Bronchial smooth muscle cell (primary cell): ENCODE measurements around the gene TLNRD1. TPM values are rescaled to one million over a fixed set of nuclear protein-coding genes. Genes with fewer than 3 reads are reported as not detected.

Experiments used
- total RNA-seq: library from RNA; depleted of rRNA; stranded (reverse); fragments of >200 nt; gene quantifications from 2 replicates; pipeline ENCODE4 v1.2.1, GENCODE V29; 2014

Gene TLNRD1
- total RNA-seq: 2.0 and 2.7 TPM in 2 replicates

GRCh38 chr15:81000624-81001151 is at the start of gene TLNRD1:
Gene TLNRD1, plus strand, starts transcription at chr15:81000923. Its CDS starts 1,349 bp downstream, at chr15:81002272.

GRCh38 chr15:80989518-80990478 is 10.9 kb upstream of the TLNRD1 start, which contains the start of gene MESD:
Gene MESD, minus strand, starts transcription at chr15:80989819. Its CDS starts 28 bp downstream, at chr15:80989791.

Other genes starting within 250 kb of the TLNRD1 start
- 27.4 and 78.4 TPM in 2 replicates for gene CEMIP, start 221.6 kb upstream of the TLNRD1 start, total RNA-seq
- gene MESD, start 11.1 kb upstream of the TLNRD1 start, total RNA-seq: 18.9 and 22.6 TPM in 2 replicates
- gene CFAP161, start 133.3 kb downstream of the TLNRD1 start, total RNA-seq: 0.16 and 0.17 TPM in 2 replicates
- gene IL16, start 196.0 kb downstream of the TLNRD1 start, total RNA-seq: 2.4 and 3.2 TPM in 2 replicates